NCI-H2081 (cell line): Measurements from ENCODE around the gene TUT4.
A peak's percentile ranks its signal among the peaks of the same experiment; 100 is the strongest.

Source experiments
- DNase-seq, 2 experiments: peaks; one replicate each; lab custom pipeline; 2025; lab: John Stamatoyannopoulos, UW

The TUT4 gene

DNA sequence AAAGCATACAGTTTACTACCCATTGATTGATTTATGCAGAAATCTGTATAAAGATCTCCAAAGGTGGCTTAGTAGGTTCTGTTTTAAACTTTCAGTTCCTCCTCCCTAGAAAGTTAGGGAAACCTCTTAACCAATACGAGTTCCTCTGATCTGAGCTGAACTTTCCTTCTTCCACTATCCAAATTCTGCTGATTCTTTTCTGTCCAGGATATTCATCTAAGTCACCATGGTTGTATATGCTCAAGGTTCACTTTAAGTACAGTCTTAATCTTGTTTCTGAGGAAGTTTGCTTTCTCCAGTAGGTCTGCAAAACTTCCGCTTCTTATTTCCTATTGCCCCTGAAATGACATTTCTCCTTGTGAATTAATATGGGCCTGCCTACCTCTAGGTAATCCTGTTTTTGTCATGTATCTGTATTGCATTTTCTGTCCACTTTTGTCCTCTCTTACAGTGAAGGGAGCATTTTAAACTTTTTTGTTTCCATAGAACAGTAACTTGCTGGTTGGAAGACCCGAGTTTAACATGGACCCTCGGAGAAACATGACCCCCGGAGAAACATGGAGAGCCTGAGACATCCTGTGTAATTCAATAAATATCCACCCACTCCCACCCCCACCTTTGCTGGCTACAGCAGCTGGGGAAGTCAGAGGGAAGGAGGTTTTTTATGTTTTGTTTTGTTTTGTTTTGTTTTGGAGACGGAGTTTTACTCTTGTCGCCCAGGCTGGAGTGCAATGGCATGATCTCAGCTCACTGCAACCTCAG is 16.7 kb upstream of the TUT4 start:
- no peak for DNase-seq

- no peak for DNase-seq
Observed at GRCh38 chr1:52567943-52568342, 15.1 kb upstream of the TUT4 start.

- no peak for DNase-seq
Observed at GRCh38 chr1:52562766-52563165, 9.9 kb upstream of the TUT4 start.

DNA sequence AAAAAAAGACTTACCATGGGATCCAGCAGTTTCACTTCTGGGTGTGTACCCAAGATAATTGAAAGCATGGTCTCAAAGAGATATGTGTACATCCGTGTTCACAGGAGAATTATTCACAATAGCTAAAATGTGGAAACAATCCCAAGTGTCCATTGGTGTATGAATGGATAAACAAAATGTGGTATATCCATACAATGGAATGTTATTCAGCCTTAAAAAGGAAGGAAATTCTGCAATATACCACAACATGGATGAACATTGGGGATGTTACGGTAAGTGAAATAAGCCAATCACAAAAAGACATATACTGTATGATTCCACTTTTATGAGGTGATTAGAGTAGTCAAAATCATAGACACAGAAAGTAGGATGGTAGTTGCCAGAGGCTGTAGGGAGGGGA is 7.0 kb upstream of the TUT4 start:
- DNase-seq: no peak

DNA sequence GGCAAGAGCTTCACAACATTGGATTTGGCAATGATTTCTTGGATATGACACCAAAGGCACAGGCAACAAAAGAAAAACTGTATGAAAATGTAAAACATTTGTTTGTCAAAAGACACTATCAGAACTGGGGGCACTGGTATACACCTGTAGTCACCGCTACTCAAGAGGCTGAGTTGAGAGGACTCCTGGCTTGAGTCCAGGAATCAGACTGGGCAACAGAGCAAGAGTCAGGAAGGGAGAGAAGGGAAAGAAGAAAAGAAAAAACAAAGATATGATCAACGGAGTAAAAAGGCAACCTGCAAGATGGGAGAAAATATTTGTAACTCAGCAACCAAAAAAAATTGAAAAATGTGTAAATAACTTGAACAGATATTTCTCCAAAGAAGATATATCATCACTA is 6.0 kb upstream of the TUT4 start:
- DNase-seq: no peak

DNA sequence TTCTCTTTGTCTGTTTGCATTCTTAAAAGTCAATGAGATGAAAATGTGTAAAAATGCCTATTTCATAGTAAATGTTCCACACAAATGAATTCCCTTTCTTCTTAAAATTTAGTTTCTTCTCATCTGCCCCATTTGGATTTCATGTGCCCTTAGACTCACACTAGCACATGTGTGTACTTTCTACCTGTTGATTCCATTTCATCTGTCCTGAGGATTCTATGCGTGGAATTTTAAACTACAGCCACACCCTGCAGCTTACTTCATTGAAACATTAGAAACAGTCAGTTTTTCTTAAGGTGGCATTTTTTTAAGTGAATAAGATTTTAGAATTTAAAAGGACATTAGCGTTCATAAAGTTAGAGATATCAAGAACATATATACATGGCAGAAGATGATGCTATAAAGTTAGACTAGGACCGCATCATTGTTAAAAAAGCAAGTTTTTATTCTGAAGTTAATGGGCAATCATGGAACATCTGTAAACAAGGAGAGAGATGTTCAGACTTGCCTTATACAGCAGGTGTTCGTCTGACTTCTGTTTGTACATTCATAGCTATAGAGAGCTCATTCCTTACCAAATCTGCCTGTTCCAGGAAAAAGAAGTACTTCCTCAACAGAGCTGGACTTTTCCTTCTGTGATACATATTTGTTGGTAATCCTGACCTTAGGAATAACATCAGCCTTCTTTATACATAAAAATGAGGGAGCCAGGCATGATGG is 3.9 kb upstream of the TUT4 start:
- no peak for DNase-seq

DNA sequence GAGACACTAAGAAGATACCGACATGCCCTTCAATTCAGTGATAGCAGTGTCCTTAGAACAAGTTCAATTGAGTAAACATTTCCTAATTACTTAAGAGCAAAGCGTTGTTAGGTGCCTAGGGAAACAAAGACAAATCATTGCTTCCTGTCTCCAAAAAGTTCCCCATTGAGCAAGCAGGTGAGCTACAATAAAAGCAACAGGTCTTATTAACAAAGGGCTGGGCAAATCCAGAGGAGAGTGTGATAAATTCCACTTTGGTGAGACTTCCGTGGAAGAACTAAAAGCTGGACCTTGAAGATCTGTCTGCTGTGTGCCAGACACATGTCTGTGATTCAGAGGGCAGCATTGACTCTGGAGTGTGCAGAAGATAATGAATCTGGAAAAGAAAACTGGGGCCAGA is 1.9 kb upstream of the TUT4 start:
- peak; percentile 42 to 72 for DNase-seq

DNA sequence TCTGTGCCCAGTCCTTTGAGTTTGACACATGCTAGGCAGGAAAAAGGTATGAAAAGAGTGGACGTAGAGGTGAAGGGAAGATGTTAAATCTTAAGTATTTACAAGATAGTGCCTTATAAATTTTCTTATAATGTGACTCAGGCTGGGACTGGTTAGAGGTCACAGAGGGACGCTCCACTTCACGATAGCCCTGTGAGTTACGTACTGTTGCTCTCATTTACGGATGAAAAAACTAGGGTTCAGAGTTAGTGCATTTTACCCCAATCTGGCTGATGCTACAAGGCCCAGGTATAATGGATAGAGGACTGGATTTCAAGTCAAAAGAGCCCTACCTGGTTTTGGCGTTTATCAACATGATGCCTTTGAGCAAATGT is 1.4 kb upstream of the TUT4 start:
- DNase-seq: no peak

- DNase-seq: peak; percentile 79 to 82
Observed at GRCh38 chr1:52553362-52554266, 722 bp upstream of the TUT4 start.

DNA sequence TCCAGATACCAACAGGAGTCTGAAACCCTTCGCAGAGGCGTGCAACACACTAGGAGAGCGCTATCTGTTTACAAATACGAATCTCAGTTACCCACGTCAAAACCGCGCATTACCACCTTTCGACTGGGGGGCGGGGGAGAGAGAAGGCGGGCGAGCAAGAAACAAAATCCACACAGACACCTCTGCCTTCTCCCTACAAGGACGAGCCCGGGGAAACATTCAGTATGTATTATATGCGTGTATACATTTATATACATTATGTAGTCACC is 722 bp downstream of the TUT4 start:
- peak; percentile 35 to 52 for DNase-seq

GRCh38 chr1:52551507-52552235 is 1.2 kb downstream of the TUT4 start:
- peak; percentile 9 to 44 for DNase-seq

DNA sequence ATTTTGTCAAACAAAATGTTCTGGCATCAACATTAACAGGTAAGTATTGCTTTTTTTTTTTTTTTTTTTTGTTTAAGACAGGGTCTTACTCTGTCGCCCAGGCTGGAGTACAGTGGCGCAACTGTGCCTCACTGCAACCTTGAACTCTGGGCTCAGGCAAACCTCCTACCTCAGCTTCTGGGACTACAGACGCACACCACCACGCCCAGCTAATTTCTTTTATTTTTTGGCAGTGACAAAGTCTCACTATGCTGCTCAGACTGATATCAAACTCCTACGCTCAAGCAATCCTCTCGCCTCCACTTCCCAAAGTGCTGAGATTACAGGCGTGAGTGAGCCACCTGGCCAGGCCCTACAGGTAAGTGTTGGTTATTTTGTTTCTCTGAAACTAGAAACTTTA is 2.4 kb downstream of the TUT4 start:
- no peak for DNase-seq

- DNase-seq: no peak
Observed at GRCh38 chr1:52549267-52549666, 3.6 kb downstream of the TUT4 start.

DNA sequence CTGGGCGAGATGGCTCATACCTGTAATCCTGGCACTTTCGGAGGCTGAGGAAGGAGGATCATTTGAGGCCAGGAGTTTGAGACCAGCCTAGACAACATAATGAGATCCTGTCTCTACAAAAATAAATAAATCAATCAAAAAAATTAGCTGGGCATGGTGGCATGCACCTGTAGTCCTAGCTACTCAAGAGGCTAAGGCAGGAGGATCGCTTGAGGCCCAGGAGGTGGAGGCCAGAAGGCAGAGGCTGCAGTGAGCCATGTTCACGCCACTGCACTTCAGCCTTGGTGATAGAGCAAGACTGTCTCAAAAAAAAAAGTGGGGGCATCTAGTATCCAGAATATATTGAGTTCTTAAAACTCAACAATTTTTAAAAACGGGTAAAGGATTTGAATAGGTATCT is 6.0 kb downstream of the TUT4 start:
- DNase-seq: no peak

- DNase-seq: no peak
Observed at GRCh38 chr1:52544665-52545525, 8.0 kb downstream of the TUT4 start.

GRCh38 chr1:52542085-52542688 is 10.7 kb downstream of the TUT4 start:
- DNase-seq: no peak

DNA sequence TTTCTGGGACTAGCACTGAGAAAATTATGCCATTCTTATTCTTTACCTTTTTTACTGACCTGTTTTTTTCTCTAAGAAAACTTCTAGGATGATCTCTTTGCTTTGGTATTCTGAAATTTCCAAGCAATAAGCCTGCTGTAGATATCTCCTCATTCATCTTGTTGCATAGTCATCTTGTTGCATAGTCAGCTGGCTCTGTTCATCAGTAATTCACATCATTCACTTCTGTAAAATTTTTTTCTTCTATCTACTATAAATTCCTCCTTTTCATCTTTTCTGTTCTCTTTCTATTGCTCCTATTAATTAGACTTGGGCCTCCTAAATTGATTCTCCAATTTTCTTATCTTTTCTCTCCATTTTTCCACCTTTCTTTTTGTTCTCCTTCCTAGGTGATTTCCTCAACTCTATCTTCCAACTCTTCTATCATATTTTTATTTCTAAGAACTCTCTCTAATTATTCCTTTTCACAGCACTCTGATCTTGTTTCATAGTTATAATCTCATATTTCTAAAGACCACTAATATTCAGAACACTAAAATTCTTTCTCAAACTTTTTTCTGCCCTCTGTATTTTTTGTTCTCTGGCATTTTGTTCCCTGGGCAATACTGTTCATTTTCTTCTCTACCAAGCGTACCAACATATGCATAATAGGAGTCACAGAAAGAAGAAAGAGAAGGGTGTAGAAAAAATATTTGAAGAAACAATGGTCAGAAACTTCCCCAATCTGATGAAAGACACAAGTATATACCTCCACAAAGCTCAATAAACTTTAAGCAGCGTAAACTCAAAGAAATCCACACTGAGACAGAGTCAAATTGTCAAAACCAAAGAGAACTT is 17.7 kb downstream of the TUT4 start:
- no peak for DNase-seq

DNA sequence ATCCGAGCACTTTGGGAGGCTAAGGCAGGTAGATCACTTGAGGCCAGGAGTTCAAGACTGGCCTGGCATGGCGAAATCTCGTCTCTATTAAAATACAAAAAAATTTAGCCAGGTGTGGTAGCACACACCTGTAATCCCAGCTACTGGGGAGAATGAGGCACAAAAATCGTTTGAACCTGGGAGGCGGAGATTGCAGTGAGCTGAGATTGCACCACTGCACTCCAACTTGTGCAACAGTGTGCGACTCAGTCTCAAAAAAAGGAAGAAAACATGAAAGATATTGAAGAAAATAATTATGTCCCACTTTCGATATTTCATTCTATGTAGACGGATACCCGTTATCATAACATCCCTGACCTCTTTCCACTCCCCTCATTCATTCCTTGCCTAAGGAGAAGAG is 19.2 kb downstream of the TUT4 start:
- no peak for DNase-seq

- no peak for DNase-seq
Observed at GRCh38 chr1:52532731-52533327, 20.1 kb downstream of the TUT4 start.

DNA sequence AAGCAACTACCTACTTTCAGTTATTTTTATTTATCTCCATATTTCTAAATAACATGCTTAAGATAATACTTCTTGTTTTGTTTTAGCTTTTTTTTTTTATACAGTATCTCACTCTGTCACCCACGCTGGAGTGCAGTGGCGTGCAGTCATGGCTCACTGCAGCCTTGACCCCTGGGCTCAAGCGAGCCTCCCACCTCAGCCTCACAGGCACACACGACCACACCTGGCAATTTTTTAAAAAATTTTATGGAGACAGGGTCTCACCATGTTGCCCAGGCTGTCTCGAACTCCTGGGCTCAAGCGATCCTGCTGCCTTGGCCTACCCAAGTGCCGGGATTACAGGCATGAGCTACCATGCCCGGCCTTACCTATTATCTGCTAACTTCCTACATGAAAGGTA is 20.6 kb downstream of the TUT4 start:
- no peak for DNase-seq
